ENCODE measurements around the gene DLX3.

The DLX3 gene

DNA sequence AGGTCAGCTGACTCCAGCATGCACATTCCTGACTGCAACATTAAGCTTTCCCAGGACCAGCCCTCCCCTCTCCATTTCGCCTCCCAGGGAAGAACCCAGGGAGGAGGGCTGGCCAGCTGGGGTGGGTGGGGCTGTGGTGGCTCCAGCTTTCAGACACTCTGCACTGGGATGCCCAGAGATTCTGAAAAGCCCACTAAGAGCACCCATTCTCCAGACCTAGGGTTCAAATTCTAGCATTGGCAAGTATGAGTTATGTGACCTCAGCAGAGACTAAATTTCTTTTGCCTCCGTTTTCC, 7.8 kb downstream of the DLX3 start:
- H3K27me3 ChIP-seq (ENCODE audit: low read length) = no peaks in the 10 kb centered on the region
- H3K9ac ChIP-seq (ENCODE audit: low read length) = no peak overlapping the region
- H3K79me2 ChIP-seq (ENCODE audit: insufficient read depth, low read length) = no peaks in the 10 kb centered on the region
- H3K4me3 ChIP-seq (ENCODE audit: insufficient read depth, low read length, poor library complexity, severe bottlenecking) = no peak overlapping the region
- no peaks in the 10 kb centered on the region for H3K9me2 ChIP-seq (replicated peaks; ENCODE audit: insufficient read depth, low read length)
- H3F3A ChIP-seq (ENCODE audit: insufficient read depth) = no peaks in the 10 kb centered on the region
- H3K36me3 ChIP-seq (ENCODE audit: low read length) = no peaks in the 10 kb centered on the region
- H3K9me3 ChIP-seq (ENCODE audit: insufficient read depth, low read length) = no peaks in the 10 kb centered on the region
- no peak overlapping the region for H3K27ac ChIP-seq (ENCODE audit: low read depth, low read length)
- no peak overlapping the region for H2AFZ ChIP-seq (ENCODE audit: low read depth, low read length, severe bottlenecking)
- no peaks in the 10 kb centered on the region for H4K20me1 ChIP-seq (ENCODE audit: low read depth, low read length)
- TF ChIP-seq, protein P1, sequence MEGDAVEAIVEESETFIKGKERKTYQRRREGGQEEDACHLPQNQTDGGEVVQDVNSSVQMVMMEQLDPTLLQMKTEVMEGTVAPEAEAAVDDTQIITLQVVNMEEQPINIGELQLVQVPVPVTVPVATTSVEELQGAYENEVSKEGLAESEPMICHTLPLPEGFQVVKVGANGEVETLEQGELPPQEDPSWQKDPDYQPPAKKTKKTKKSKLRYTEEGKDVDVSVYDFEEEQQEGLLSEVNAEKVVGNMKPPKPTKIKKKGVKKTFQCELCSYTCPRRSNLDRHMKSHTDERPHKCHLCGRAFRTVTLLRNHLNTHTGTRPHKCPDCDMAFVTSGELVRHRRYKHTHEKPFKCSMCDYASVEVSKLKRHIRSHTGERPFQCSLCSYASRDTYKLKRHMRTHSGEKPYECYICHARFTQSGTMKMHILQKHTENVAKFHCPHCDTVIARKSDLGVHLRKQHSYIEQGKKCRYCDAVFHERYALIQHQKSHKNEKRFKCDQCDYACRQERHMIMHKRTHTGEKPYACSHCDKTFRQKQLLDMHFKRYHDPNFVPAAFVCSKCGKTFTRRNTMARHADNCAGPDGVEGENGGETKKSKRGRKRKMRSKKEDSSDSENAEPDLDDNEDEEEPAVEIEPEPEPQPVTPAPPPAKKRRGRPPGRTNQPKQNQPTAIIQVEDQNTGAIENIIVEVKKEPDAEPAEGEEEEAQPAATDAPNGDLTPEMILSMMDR (IDR thresholded peaks at IDR 0.05; ENCODE audit: insufficient read depth, low read length, poor library complexity, severe bottlenecking) = no peak
- no peak for TF ChIP-seq EZH2phosphoT487 (conservative IDR thresholded peaks at IDR 0.05; ENCODE audit: low read length)
- no peak overlapping the region for H3K4me2 ChIP-seq (ENCODE audit: low read depth, low read length, poor library complexity, severe bottlenecking)

DNA sequence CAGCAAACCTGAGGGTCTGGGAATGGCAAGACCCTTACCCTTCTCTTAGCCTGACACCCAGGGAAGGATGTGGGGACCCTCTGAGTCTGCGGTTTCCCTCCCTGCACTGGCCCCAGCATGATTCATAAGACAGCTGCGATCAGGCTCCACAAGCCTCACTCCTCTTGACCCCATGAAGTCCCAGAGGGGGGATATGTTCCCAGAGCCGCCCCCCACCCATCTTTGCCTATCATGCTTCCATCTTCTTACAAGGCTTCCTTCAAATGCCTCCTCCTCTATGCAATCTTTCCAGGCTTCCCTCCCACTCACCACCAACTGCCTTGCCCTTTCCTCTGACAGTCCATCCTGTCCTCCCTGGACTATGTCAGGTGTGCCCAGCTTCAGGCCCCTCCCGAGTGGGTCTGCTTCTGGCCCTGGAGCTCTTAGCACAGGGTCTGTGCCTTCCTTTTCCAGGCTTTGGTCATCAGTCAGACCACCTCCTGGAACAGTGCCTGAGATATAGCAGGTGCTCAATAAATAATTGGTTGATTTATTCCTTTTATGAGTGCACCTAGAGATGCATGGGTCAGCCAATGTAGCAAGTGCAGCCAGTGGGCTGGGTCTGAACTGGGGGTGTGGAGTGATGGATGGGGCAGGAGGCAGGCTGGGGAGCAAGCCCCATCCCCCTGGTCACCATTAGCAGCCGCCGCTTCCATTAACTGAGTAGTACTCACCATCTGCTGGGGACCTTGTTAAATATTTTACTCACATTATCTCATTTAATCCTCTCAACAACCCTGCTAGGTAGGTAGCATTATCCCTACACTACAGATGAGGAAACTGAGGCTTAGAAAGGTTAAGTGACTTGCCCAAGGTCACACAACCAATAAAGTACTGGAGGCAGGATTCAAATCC, 8.4 kb downstream of the DLX3 start:
- Histone ChIP-seq H3K27me3 (ENCODE audit: low read length) (no peaks in the 10 kb centered on the region), H3K9me3 (ENCODE audit: insufficient read depth, low read length) (no peaks in the 10 kb centered on the region), H3K27ac (ENCODE audit: low read depth, low read length) (no peak overlapping the region), H3F3A (ENCODE audit: insufficient read depth) (no peaks in the 10 kb centered on the region), H2AFZ (ENCODE audit: low read depth, low read length, severe bottlenecking) (no peak overlapping the region), H3K79me2 (ENCODE audit: insufficient read depth, low read length) (no peaks in the 10 kb centered on the region), H3K4me2 (ENCODE audit: low read depth, low read length, poor library complexity, severe bottlenecking) (no peak overlapping the region), H3K4me3 (ENCODE audit: insufficient read depth, low read length, poor library complexity, severe bottlenecking) (no peak overlapping the region), H3K9ac (ENCODE audit: low read length) (no peak overlapping the region), H3K9me2 (replicated peaks; ENCODE audit: insufficient read depth, low read length) (no peaks in the 10 kb centered on the region), H4K20me1 (ENCODE audit: low read depth, low read length) (no peaks in the 10 kb centered on the region), H3K36me3 (ENCODE audit: low read length) (no peaks in the 10 kb centered on the region)
- TF ChIP-seq, protein P1 (IDR thresholded peaks at IDR 0.05; ENCODE audit: insufficient read depth, low read length, poor library complexity, severe bottlenecking) = no peak
- TF ChIP-seq EZH2phosphoT487 (conservative IDR thresholded peaks at IDR 0.05; ENCODE audit: low read length) = no peak

DNA sequence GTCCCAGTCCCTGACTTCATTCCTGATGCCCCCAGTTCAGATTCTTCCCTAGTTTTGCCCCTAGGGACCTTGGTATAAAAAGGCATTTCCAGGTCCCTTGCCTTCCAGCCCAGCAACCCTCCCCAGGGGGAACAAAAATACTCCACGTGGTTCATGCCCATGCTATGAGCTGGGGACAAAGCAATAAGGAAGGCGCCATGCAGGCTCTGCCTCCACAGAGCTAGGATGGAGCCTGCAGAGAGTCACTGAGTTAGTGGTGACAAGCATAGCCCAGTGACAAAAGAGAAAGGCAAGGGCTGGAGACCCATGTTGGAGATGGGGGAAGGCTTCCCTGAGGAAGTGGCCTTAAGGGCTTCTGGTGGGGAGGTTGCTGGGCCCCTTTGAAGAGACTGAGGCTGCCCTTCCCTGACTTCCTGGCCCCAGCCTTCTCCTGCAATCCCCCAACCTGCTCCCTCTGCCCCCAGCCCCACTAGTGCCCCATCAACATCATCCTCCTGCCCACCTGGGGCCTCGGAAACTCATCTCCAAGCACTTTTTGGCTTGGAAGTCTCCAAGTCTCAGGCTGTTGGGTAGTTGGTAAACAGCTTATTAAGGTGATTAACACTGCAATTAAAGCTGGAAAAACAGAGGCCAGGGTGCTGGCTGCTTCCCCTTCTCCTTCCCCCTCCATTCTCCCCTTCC, 9.6 kb downstream of the DLX3 start:
- H3K27me3 ChIP-seq (ENCODE audit: low read length) = no peaks in the 10 kb centered on the region
- TF ChIP-seq EZH2phosphoT487 (conservative IDR thresholded peaks at IDR 0.05; ENCODE audit: low read length) = no peak
- TF ChIP-seq, protein P1 (IDR thresholded peaks at IDR 0.05; ENCODE audit: insufficient read depth, low read length, poor library complexity, severe bottlenecking) = no peak
- no peaks in the 10 kb centered on the region for H3K36me3 ChIP-seq (ENCODE audit: low read length)
- no peak overlapping the region for H3K9ac ChIP-seq (ENCODE audit: low read length)
- no peak overlapping the region for H3K4me2 ChIP-seq (ENCODE audit: low read depth, low read length, poor library complexity, severe bottlenecking)
- no peaks in the 10 kb centered on the region for H4K20me1 ChIP-seq (ENCODE audit: low read depth, low read length)
- H3K27ac ChIP-seq (ENCODE audit: low read depth, low read length) = no peak overlapping the region
- no peaks in the 10 kb centered on the region for H3K79me2 ChIP-seq (ENCODE audit: insufficient read depth, low read length)
- no peaks in the 10 kb centered on the region for H3K9me3 ChIP-seq (ENCODE audit: insufficient read depth, low read length)
- H3K9me2 ChIP-seq (replicated peaks; ENCODE audit: insufficient read depth, low read length) = no peaks in the 10 kb centered on the region
- no peak overlapping the region for H3K4me3 ChIP-seq (ENCODE audit: insufficient read depth, low read length, poor library complexity, severe bottlenecking)
- no peaks in the 10 kb centered on the region for H3F3A ChIP-seq (ENCODE audit: insufficient read depth)
- H2AFZ ChIP-seq (ENCODE audit: low read depth, low read length, severe bottlenecking) = no peak overlapping the region

Measured in SU-DHL-6 (cell line).